Measurements from ENCODE around the gene CYP39A1. TPM values are rescaled to one million over a fixed set of nuclear protein-coding genes. Genes with fewer than 3 reads are reported as not detected.
A peak's percentile ranks its signal among the peaks of the same experiment; 100 is the strongest.

CYP39A1 gene
- total and polyA plus RNA-seq, 2 experiments from 2014 or later, result 5.2 to 9.2 TPM

DNA sequence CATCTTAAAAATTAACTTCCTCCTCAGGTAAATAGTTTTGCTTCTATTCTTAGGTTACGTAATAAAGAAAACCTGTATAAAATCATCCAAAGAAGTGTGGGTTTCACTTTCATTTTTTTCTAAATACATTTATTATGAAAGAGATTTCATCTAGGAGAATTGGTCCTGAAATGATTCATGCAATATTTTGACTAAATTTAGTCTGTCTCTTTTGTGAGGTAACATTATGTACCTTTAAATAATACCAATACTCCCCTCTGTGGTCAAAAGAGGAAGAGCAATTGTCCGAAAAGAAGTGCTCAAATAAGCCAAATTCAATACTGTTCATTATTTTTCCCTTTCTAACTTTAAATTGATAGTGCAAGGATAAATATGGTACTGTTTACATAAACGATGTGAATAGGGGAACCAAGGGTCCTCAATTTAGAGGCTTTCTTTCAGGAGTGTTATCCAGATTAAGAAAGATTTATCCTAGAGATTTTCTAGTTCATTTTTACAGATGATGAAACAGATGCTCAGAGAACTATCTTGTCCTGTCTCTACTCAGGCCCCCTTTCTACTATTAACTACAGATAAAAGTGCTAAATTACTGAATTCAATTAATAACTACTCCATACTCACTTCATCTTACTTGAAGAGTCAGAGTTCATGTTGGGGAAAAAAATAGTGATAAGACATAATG is 26.2 kb downstream of the CYP39A1 start:
- Histone ChIP-seq H3K9me2 (replicated peaks; ENCODE audit: insufficient read depth) (no peaks in the 10 kb centered on the region), H4K20me1 (ENCODE audit: insufficient read depth, poor library complexity, severe bottlenecking) (no peaks in the 10 kb centered on the region), H2AFZ (no peak overlapping the region), H3K36me3 (replicated peaks; ENCODE audit: insufficient read depth, low read depth) (no peaks in the 10 kb centered on the region), H3K4me3 (no peak overlapping the region), H3K27ac (no peak overlapping the region), H3K9me3 (ENCODE audit: low read depth) (no peaks in the 10 kb centered on the region), H3K4me2 (no peak overlapping the region), H3K27me3 (no peaks in the 10 kb centered on the region), H3K79me2 (no peaks in the 10 kb centered on the region), H3K4me1 (ENCODE audit: insufficient read depth) (no peaks in the 10 kb centered on the region)
- WGBS (ENCODE audit: low lambda C conversion rate, missing lambda C conversion rate), result 33% methylated on average over 3 of the region's 3 CpGs
- peak; percentile 24 for DNase-seq (ENCODE audit: low spot score)
- TF ChIP-seq EZH2phosphoT487 (IDR thresholded peaks at IDR 0.05; ENCODE audit: low read depth, severe bottlenecking, unreplicated experiment) (no peak), EZH2 (IDR thresholded peaks at IDR 0.05; ENCODE audit: borderline replicate concordance) (no peak), CTCF (IDR thresholded peaks at IDR 0.05; ENCODE audit: poor library complexity) (peak; percentile 76)

GRCh38 chr6:46618726-46619125 is 33.9 kb downstream of the CYP39A1 start:
- no peak for DNase-seq (ENCODE audit: low spot score)
- Histone ChIP-seq H3K27ac (no peak overlapping the region), H4K20me1 (ENCODE audit: insufficient read depth, poor library complexity, severe bottlenecking) (no peaks in the 10 kb centered on the region), H3K27me3 (no peaks in the 10 kb centered on the region), H2AFZ (no peak overlapping the region), H3K9me3 (ENCODE audit: low read depth) (no peaks in the 10 kb centered on the region), H3K79me2 (no peaks in the 10 kb centered on the region), H3K4me1 (ENCODE audit: insufficient read depth) (no peaks in the 10 kb centered on the region), H3K9me2 (replicated peaks; ENCODE audit: insufficient read depth) (no peaks in the 10 kb centered on the region), H3K4me3 (no peak overlapping the region), H3K4me2 (no peak overlapping the region), H3K36me3 (replicated peaks; ENCODE audit: insufficient read depth, low read depth) (no peaks in the 10 kb centered on the region)
- 100% methylated on average over 1 of the region's 1 CpG for WGBS (ENCODE audit: low lambda C conversion rate, missing lambda C conversion rate)
- TF ChIP-seq CTCF (IDR thresholded peaks at IDR 0.05; ENCODE audit: poor library complexity) (no peak), EZH2 (IDR thresholded peaks at IDR 0.05; ENCODE audit: borderline replicate concordance) (no peak), EZH2phosphoT487 (IDR thresholded peaks at IDR 0.05; ENCODE audit: low read depth, severe bottlenecking, unreplicated experiment) (no peak)

DNA sequence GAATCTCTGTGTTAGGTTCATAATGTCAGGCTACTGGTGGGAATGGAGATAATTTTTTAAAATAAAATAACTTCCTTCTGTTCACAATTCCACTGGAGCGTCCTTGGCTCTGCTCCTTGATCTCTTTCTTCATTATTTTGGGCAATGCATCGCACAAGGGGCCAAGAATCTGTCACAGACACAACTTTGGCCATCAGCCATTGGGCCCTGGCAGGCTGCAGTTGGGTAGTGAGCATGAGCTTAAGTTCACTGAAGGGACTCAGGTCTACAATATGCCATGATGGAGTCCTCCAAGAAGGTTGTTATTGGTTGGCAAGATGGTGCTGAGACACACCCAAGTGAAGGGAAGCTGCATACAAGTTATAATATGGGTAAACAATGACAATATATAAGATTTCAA is 40.0 kb downstream of the CYP39A1 start:
- DNase-seq (ENCODE audit: low spot score), result no peak
- Histone ChIP-seq H3K4me1 (ENCODE audit: insufficient read depth) (no peaks in the 10 kb centered on the region), H3K27ac (no peak overlapping the region), H3K9me2 (replicated peaks; ENCODE audit: insufficient read depth) (no peaks in the 10 kb centered on the region), H3K4me2 (no peak overlapping the region), H3K4me3 (no peak overlapping the region), H2AFZ (no peak overlapping the region), H3K9me3 (ENCODE audit: low read depth) (no peaks in the 10 kb centered on the region), H4K20me1 (ENCODE audit: insufficient read depth, poor library complexity, severe bottlenecking) (no peaks in the 10 kb centered on the region), H3K36me3 (replicated peaks; ENCODE audit: insufficient read depth, low read depth) (no peaks in the 10 kb centered on the region), H3K79me2 (no peaks in the 10 kb centered on the region), H3K27me3 (no peaks in the 10 kb centered on the region)
- WGBS (ENCODE audit: low lambda C conversion rate, missing lambda C conversion rate), result 95% methylated on average over 2 of the region's 2 CpGs
- TF ChIP-seq EZH2phosphoT487 (IDR thresholded peaks at IDR 0.05; ENCODE audit: low read depth, severe bottlenecking, unreplicated experiment) (no peak), CTCF (IDR thresholded peaks at IDR 0.05; ENCODE audit: poor library complexity) (no peak), EZH2 (IDR thresholded peaks at IDR 0.05; ENCODE audit: borderline replicate concordance) (no peak)

Measured in hepatocyte (in vitro differentiated cells).